Measurements from ENCODE around the gene SCYGR1. TPM values are rescaled to one million over a fixed set of nuclear protein-coding genes. Genes with fewer than 3 reads are reported as not detected.

The SCYGR1 gene
- total RNA-seq, 2 donors from 2014 or later = not detected

- H3K4me1 Mint-ChIP-seq = peaks cover 38% of the 10 kb centered on the region
- H3K27ac Mint-ChIP-seq = peak overlapping the region; percentile 58
- no peaks in the 10 kb centered on the region for H3K36me3 Mint-ChIP-seq (ENCODE audit: low read depth)
Observed at GRCh38 chr2:227411320-227411989, 23.7 kb upstream of the SCYGR1 start.

GRCh38 chr2:227410191-227410590 is 22.4 kb upstream of the SCYGR1 start:
- Mint-ChIP-seq H3K4me3 (no peak overlapping the region), H3K9me3 (no peaks in the 10 kb centered on the region), H3K36me3 (ENCODE audit: low read depth) (no peaks in the 10 kb centered on the region), H3K27ac (no peak overlapping the region), H3K27me3 (no peaks in the 10 kb centered on the region), H3K4me1 (peaks cover 33% of the 10 kb centered on the region)
- ATAC-seq (replicated peaks) = no peak

More at GRCh38 chr2:227411320-227411989, 23.7 kb upstream of the SCYGR1 start:
- Mint-ChIP-seq H3K27me3 (no peaks in the 10 kb centered on the region), H3K4me3 (peak overlapping the region; percentile 67), H3K9me3 (no peaks in the 10 kb centered on the region)
- ATAC-seq (replicated peaks) = peak; percentile 95

GRCh38 chr2:227407591-227408151 is 19.9 kb upstream of the SCYGR1 start:
- ATAC-seq (replicated peaks) = no peak
- H3K27ac Mint-ChIP-seq = no peak overlapping the region
- no peaks in the 10 kb centered on the region for H3K9me3 Mint-ChIP-seq
- no peaks in the 10 kb centered on the region for H3K27me3 Mint-ChIP-seq
- peaks cover 29% of the 10 kb centered on the region for H3K4me1 Mint-ChIP-seq
- H3K36me3 Mint-ChIP-seq (ENCODE audit: low read depth) = no peaks in the 10 kb centered on the region
- no peak overlapping the region for H3K4me3 Mint-ChIP-seq

- Mint-ChIP-seq H3K27me3 (peaks cover 1% of the 10 kb centered on the region), H3K4me1 (peaks cover 21% of the 10 kb centered on the region), H3K36me3 (ENCODE audit: low read depth) (no peaks in the 10 kb centered on the region), H3K27ac (peak overlapping the region; percentile 43), H3K9me3 (no peaks in the 10 kb centered on the region), H3K4me3 (no peak overlapping the region)
- no peak for ATAC-seq (replicated peaks)
Observed at GRCh38 chr2:227406177-227407031, 18.7 kb upstream of the SCYGR1 start.

DNA sequence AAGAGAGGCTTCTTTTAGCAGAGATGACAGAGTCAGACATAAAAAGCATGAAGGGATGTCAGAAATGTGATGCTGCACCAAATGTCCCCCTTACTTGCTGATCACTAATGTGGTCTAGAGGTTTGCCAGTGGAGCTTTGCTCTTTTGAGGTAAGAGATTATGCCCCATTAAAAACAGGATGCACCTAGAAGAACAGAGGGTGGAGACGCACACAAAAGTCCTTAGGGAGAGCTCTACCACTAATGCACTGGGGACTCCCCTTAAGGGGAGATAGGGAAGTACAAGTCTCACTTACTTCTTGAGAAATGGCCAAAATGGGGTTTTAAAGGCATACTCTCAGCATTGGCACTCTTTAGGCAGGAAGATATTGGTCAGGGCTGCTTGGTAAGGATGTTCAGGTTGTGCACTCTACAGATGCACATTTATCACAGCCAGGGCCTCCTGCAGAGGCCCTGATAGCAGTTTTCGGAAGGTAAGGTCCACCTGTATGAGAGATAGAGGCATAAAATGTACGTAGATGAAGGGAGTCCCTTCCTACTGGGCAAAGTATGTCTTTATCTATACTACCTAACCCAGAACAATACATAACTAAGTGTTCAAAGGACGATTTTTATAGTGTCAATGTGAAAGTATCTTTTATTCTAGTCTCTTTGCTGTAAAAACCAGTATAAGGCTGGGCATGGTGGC is 17.0 kb upstream of the SCYGR1 start:
- no peaks in the 10 kb centered on the region for H3K9me3 Mint-ChIP-seq
- ATAC-seq (replicated peaks) = no peak
- H3K36me3 Mint-ChIP-seq (ENCODE audit: low read depth) = no peaks in the 10 kb centered on the region
- no peak overlapping the region for H3K27ac Mint-ChIP-seq
- H3K4me3 Mint-ChIP-seq = no peak overlapping the region
- peaks cover 14% of the 10 kb centered on the region for H3K4me1 Mint-ChIP-seq
- H3K27me3 Mint-ChIP-seq = peaks cover 4% of the 10 kb centered on the region

GRCh38 chr2:227402959-227403358 is 15.2 kb upstream of the SCYGR1 start:
- Mint-ChIP-seq H3K9me3 (no peaks in the 10 kb centered on the region), H3K4me1 (peaks cover 16% of the 10 kb centered on the region), H3K27ac (no peak overlapping the region), H3K4me3 (no peak overlapping the region), H3K36me3 (ENCODE audit: low read depth) (no peaks in the 10 kb centered on the region), H3K27me3 (peaks cover 4% of the 10 kb centered on the region)
- ATAC-seq (replicated peaks) = peak; percentile 39

DNA sequence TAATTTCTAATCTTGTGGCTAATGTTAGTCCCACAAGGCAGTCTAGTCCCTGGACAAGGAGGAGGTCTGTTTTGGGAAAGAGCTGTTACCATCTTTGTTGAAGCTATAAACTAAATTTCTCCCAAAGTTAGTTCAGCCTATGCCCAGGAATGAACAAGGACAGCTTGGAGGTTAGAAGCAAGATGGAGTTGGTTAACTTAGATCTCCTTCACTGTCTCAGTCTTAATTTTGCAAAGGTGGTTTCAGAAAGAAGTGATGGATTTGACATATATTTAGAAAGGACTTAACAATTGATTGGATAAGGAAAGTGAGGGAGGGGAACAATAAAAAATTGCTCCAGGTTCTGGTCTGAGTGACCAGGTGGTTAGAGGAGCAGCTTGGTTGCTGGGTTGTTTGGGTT is 14.6 kb upstream of the SCYGR1 start:
- H3K27ac Mint-ChIP-seq = no peak overlapping the region
- H3K4me1 Mint-ChIP-seq = peaks cover 16% of the 10 kb centered on the region
- no peak overlapping the region for H3K4me3 Mint-ChIP-seq
- ATAC-seq (replicated peaks) = no peak
- no peaks in the 10 kb centered on the region for H3K36me3 Mint-ChIP-seq (ENCODE audit: low read depth)
- H3K9me3 Mint-ChIP-seq = no peaks in the 10 kb centered on the region
- peaks cover 4% of the 10 kb centered on the region for H3K27me3 Mint-ChIP-seq

DNA sequence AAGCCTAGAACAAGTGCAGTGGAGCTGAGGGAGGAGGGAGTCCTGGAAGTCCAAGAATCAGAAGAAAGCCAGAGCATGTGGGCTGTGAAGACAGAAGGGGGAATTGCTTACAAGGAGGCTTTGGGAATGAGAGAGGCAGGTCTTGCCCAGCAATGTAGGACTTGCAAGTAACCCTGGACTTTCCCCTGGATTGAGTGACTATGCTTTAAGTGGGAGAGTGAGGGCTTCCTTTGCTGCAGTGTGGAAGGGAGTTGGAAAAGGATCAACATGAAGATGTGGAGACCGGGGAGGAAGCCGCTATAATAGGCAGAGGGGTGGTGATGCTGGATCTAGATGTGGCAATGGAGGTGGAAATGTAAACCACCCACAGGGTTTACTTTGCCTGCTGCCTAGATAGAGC is 13.8 kb upstream of the SCYGR1 start:
- no peak overlapping the region for H3K27ac Mint-ChIP-seq
- H3K27me3 Mint-ChIP-seq = peaks cover 4% of the 10 kb centered on the region
- H3K9me3 Mint-ChIP-seq = no peaks in the 10 kb centered on the region
- ATAC-seq (replicated peaks) = no peak
- H3K4me1 Mint-ChIP-seq = peaks cover 11% of the 10 kb centered on the region
- H3K4me3 Mint-ChIP-seq = no peak overlapping the region
- no peaks in the 10 kb centered on the region for H3K36me3 Mint-ChIP-seq (ENCODE audit: low read depth)

DNA sequence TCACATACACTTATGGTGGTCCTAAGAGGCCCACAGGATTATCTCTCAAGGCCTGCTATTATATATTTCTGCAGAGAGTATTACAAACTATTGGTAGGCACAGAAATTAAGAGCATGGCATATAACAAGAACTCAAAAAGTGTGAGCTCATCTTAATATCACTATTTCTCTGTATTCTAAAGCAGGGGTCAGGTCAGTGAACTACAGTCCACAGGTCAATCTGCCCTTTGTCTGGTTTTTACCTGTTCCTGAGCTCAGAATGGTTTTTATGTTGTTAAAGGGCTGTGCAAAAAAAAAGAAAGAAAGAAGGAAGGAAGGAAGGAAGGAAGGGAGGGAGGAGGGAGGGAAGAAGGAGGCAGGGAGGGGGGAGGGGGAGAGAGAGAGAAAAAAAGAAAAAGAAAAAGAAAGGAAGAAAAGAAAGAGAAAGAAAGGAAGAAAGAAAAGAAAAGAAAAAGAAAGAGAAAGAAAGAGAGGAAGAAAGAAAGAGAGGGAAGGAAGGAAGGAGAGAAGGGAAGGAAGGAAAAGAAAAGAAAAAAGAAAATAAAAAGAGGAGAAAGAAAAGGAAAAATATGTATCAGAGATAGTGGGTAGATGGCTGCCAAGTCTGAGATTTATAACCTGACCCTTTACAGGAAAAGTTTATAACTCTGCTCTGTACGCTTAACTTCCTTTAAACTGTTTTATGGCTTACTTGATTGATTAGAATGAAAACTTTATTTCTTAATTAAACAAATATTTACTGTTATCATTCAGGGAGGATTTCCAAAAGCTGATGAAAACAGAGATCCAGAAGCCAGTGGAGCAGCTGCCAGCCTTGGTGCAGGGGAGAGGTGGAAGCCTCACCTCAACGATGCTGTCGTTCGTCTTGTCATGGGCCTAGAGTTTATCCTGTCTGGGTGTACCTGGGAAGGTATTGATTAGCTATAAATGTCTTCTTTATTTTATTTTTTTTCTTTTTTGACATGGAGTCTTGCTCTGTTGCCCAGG is 11.2 kb upstream of the SCYGR1 start:
- H3K27ac Mint-ChIP-seq = no peak overlapping the region
- H3K36me3 Mint-ChIP-seq (ENCODE audit: low read depth) = no peaks in the 10 kb centered on the region
- peaks cover 10% of the 10 kb centered on the region for H3K4me1 Mint-ChIP-seq
- H3K27me3 Mint-ChIP-seq = peaks cover 4% of the 10 kb centered on the region
- H3K9me3 Mint-ChIP-seq = no peaks in the 10 kb centered on the region
- H3K4me3 Mint-ChIP-seq = no peak overlapping the region
- no peak for ATAC-seq (replicated peaks)

GRCh38 chr2:227397562-227397961 is 9.8 kb upstream of the SCYGR1 start:
- no peaks in the 10 kb centered on the region for H3K36me3 Mint-ChIP-seq (ENCODE audit: low read depth)
- H3K9me3 Mint-ChIP-seq = no peaks in the 10 kb centered on the region
- peaks cover 4% of the 10 kb centered on the region for H3K27me3 Mint-ChIP-seq
- no peak for ATAC-seq (replicated peaks)
- peaks cover 6% of the 10 kb centered on the region for H3K4me1 Mint-ChIP-seq
- H3K27ac Mint-ChIP-seq = no peak overlapping the region
- H3K4me3 Mint-ChIP-seq = no peak overlapping the region

- Mint-ChIP-seq H3K27ac (no peak overlapping the region), H3K9me3 (no peaks in the 10 kb centered on the region), H3K4me1 (peaks cover 6% of the 10 kb centered on the region)
Observed at GRCh38 chr2:227395556-227395955, 7.8 kb upstream of the SCYGR1 start.

GRCh38 chr2:227394401-227394800 is 6.7 kb upstream of the SCYGR1 start:
- H3K4me1 Mint-ChIP-seq = peaks cover 6% of the 10 kb centered on the region
- ATAC-seq (replicated peaks) = no peak
- no peak overlapping the region for H3K27ac Mint-ChIP-seq
- no peaks in the 10 kb centered on the region for H3K36me3 Mint-ChIP-seq (ENCODE audit: low read depth)
- no peaks in the 10 kb centered on the region for H3K9me3 Mint-ChIP-seq
- H3K4me3 Mint-ChIP-seq = no peak overlapping the region
- no peaks in the 10 kb centered on the region for H3K27me3 Mint-ChIP-seq

More at GRCh38 chr2:227395556-227395955, 7.8 kb upstream of the SCYGR1 start:
- Mint-ChIP-seq H3K4me3 (no peak overlapping the region), H3K27me3 (no peaks in the 10 kb centered on the region), H3K36me3 (ENCODE audit: low read depth) (no peaks in the 10 kb centered on the region)
- no peak for ATAC-seq (replicated peaks)

GRCh38 chr2:227390468-227391256 is 2.9 kb upstream of the SCYGR1 start:
- Mint-ChIP-seq H3K27me3 (no peaks in the 10 kb centered on the region), H3K27ac (no peak overlapping the region), H3K4me1 (no peaks in the 10 kb centered on the region), H3K4me3 (no peak overlapping the region), H3K36me3 (ENCODE audit: low read depth) (no peaks in the 10 kb centered on the region), H3K9me3 (no peaks in the 10 kb centered on the region)
- ATAC-seq (replicated peaks) = no peak

All from activated T-helper 17 cell treated with anti-CD3 and anti-CD28 coated beads, Interleukin-2, amount 50 U/mL, for 72 hours (primary cell).